GM21723 (cell line): ENCODE results near the gene CCRL2.
"Not testable (repeated sequence)": the region's sequence is repeated elsewhere in the genome, so short reads cannot be mapped to it uniquely, and the experiment has no call there.

Experiments
- ATAC-seq: cut with Tn5 transposase; IDR thresholded peaks from one replicate; pipeline ENCODE4 v1.9.1; 2021; ENCODE audit warnings: mild to moderate bottlenecking, moderate library complexity; ENCODE audit not compliant: unreplicated experiment

Gene CCRL2

GRCh38 chr3:46378426-46378942 lies 28.6 kb upstream of the CCRL2 start:
- no peak for ATAC-seq

GRCh38 chr3:46380471-46381221 lies 26.4 kb upstream of the CCRL2 start:
- no peak for ATAC-seq

GRCh38 chr3:46381625-46382024 lies 25.4 kb upstream of the CCRL2 start:
- ATAC-seq, result no peak

- ATAC-seq, result no peak
These were observed 23.7 kb upstream of the CCRL2 start for GRCh38 chr3:46383211-46383950.

GRCh38 chr3:46383951-46384330 lies 23.1 kb upstream of the CCRL2 start:
- no peak for ATAC-seq

- ATAC-seq, result no peak
These were observed 20.9 kb upstream of the CCRL2 start for GRCh38 chr3:46386205-46386604.

- not testable (repeated sequence) for ATAC-seq
These were observed 18.2 kb upstream of the CCRL2 start for GRCh38 chr3:46388847-46389246.

GRCh38 chr3:46389306-46389705 lies 17.8 kb upstream of the CCRL2 start:
- no peak for ATAC-seq

- not testable (repeated sequence) for ATAC-seq
These were observed 15.5 kb upstream of the CCRL2 start for GRCh38 chr3:46391526-46391925.

GRCh38 chr3:46393011-46393410 lies 14.0 kb upstream of the CCRL2 start:
- ATAC-seq, result no peak

- ATAC-seq, result no peak
These were observed 13.3 kb upstream of the CCRL2 start for GRCh38 chr3:46393554-46394434.

- ATAC-seq, result no peak
These were observed 11.8 kb upstream of the CCRL2 start for GRCh38 chr3:46395210-46395661.

- ATAC-seq, result no peak
These were observed 11.1 kb upstream of the CCRL2 start for GRCh38 chr3:46395766-46396530.

GRCh38 chr3:46397111-46397510 lies 9.9 kb upstream of the CCRL2 start:
- ATAC-seq, result no peak

- ATAC-seq, result no peak
These were observed 8.7 kb upstream of the CCRL2 start for GRCh38 chr3:46398186-46398955.

- ATAC-seq, result no peak
These were observed 8.0 kb upstream of the CCRL2 start for GRCh38 chr3:46399098-46399497.

- ATAC-seq, result no peak
These were observed 7.5 kb upstream of the CCRL2 start for GRCh38 chr3:46399557-46399956.

GRCh38 chr3:46400000-46400734 lies 6.9 kb upstream of the CCRL2 start:
- ATAC-seq, result no peak

- ATAC-seq, result no peak
These were observed 6.2 kb upstream of the CCRL2 start for GRCh38 chr3:46400846-46401245.
